Measurements from ENCODE around the gene SPAG6.
"Not testable (repeated sequence)": the region's sequence is repeated elsewhere in the genome, so short reads cannot be mapped to it uniquely, and the experiment has no call there.

SPAG6 gene

GRCh38 chr10:22342421-22342820 lies 2.9 kb upstream of the SPAG6 start:
- DNase-seq, result no peak

GRCh38 chr10:22343731-22344130 lies 1.6 kb upstream of the SPAG6 start:
- DNase-seq, result no peak

DNA sequence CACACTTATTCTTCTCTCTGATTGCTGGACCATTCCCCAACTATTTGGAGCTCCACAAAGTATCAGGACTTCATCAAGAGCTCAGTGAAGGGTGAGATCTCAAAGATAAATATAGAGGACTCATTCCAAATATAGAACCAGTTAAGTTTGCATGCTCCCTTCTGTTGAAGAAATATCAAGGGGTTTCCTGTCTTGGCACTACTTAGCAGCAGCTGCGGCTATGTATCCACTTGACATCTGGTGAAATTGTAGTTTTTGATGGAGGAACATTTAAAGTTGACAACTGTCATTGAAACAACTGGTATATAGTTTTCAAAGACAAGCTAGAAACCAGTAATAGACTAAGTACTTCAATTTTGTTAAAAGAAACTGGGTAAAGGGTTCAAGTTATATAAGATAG lies 1.0 kb upstream of the SPAG6 start:
- DNase-seq, result no peak

- DNase-seq, result no peak
Observed at GRCh38 chr10:22344781-22345300, 455 bp upstream of the SPAG6 start.

- no peak for DNase-seq
Observed at GRCh38 chr10:22346096-22346661, 883 bp downstream of the SPAG6 start.

DNA sequence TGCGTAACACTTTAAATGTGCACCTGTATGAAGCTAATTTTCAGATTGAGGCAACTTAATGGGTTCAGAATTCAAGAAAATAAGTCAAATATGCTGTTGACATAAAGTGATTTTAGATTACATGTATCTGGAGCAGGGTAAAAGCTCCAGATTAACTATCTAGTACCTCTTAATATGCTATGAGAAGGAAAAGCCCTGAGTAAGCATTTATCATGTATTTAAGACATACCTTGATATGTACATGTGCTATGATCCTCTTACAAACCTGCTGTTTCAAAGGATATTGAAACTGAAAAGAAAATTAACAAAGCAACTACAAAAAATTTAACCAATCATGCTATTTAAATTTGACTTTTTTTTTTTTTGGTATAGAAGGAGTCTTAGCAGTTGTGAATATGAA lies 4.5 kb downstream of the SPAG6 start:
- DNase-seq, result no peak

- DNase-seq, result no peak
Observed at GRCh38 chr10:22351131-22351703, 5.9 kb downstream of the SPAG6 start.

- DNase-seq, result no peak
Observed at GRCh38 chr10:22356324-22356873, 11.1 kb downstream of the SPAG6 start.

GRCh38 chr10:22357770-22358169 lies 12.5 kb downstream of the SPAG6 start:
- DNase-seq, result not testable (repeated sequence)

DNA sequence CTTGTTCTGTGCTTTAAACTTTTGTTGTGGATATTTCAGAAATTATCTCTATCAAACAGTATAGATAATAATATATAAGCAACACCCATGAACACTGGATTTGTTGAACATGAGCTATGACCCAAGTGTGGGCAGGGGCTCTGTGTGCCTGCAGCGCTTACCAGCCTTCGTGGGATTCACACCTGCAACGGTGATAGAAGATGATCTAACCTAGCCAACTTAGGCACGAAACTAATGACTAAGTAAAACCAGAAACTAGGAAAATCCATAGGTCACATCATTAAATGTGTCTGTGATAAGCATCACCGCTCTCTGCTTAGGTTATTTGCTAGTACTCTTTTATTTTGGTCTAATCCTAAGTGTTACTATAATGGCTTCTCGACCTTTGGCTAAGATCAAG lies 18.0 kb downstream of the SPAG6 start:
- no peak for DNase-seq

DNA sequence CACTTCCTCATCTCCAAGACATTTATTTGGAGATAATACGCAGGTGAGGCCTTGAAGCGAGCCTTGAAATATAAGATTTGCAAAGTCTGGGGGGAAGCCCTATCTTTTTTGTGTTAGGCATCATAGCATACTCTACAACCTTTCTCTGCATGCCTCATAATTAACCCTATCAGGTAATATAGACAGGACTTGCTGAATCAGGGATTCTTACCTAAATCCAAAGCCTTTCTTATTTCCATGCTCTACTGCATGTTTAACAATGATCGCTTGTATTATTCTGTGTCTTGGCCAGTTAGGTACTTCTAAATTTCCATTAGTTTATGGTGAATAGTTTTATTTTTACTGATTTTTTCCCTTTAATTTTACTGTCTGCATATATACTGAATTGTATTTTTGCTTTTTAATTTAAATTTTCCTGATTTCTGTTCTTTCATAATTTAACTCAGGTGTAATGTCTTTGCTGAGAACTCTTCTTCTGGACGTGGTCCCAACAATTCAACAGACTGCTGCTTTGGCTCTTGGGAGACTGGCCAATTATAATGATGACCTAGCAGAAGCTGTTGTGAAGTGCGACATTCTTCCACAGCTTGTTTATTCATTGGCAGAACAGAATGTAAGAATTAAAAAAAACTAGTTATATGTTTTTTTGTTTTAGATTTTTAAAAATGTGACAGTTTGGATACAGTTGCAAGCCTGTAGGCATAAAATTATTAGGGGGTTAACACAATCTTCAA lies 19.3 kb downstream of the SPAG6 start:
- no peak for DNase-seq

- no peak for DNase-seq
Observed at GRCh38 chr10:22365233-22365632, 19.9 kb downstream of the SPAG6 start.

GRCh38 chr10:22365644-22366434 lies 20.5 kb downstream of the SPAG6 start:
- no peak for DNase-seq

DNA sequence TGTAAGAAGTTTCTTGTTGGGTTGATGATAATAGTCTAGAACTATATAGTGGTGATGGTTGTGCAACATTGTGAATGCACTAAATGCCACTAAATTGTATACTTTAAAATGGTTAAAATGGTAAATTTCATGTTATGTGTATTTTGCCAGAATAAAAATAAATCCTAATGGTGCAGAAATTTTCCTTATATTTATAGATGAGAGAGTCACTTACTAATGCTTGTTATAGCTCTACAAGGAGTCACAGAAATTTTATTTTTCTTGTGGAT lies 21.1 kb downstream of the SPAG6 start:
- DNase-seq, result no peak

DNA sequence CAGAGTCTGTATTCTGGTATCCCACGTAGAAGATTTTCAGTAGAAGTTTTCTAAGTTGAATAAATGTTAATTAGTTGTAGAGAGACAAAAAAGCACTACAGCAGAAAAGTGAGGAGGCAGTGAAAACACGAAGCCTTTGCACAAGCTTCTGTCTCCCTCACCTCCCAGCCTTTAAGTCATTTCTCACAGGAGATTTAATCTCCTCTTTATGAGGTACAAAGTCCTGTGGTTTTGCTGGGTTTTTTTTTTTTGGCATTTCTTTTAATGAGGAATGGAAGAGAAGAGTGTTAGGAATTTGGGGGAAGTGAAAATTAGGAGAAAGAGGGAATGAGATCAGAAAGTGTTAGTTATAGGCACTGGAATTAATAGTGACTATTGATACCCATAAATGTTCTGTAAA lies 21.5 kb downstream of the SPAG6 start:
- DNase-seq, result no peak

DNA sequence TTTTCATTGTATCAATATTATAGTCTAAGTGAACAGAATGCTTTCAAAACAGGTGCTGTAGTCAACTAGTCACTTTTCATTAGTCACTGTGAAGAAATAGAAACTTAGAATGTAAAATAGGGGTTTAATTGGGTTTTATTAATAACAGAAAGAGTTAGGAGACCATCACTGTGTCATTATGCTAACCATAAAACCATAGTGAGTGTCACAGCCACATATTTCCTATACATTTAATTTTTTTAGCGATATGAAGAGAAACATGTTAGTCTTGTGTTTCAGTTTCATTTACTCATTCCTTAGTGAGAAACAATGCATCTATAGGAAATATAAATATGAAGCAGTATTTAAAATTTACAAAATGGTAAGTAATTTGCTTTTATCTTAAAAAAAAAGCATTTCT lies 22.2 kb downstream of the SPAG6 start:
- DNase-seq, result no peak

DNA sequence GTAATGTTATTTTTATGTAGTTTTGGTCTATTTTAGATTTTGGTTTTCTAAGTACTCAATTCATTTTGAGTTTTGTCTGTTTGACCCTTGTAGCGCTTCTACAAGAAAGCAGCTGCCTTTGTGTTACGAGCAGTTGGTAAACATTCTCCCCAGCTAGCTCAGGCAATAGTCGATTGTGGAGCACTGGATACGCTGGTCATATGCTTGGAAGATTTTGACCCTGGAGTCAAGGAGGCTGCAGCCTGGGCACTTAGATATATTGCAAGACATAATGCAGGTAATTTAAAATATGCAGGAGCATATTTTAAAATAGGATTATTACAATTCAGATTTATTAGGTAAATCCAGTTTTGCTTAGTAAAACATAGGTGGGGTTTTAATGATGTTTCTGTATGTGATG lies 23.1 kb downstream of the SPAG6 start:
- no peak for DNase-seq

DNA sequence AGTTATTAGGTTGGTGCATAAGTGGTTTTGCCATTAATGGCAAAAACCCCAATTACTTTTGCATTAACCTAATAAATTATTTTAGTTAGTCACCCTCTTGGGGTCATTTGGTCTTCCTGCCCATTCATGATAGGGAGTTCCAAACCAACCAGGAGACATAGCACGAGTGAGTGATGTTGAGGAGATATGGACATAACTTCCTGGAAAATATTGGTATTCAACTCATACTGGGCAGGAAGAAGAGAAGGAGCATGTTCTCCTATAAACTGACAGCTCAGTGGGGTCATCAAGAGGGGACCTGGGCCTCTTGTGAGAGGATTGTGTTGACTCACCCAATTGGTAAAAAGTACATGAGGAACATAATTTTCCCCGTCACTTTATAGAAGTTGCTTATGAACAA lies 23.7 kb downstream of the SPAG6 start:
- no peak for DNase-seq

DNA sequence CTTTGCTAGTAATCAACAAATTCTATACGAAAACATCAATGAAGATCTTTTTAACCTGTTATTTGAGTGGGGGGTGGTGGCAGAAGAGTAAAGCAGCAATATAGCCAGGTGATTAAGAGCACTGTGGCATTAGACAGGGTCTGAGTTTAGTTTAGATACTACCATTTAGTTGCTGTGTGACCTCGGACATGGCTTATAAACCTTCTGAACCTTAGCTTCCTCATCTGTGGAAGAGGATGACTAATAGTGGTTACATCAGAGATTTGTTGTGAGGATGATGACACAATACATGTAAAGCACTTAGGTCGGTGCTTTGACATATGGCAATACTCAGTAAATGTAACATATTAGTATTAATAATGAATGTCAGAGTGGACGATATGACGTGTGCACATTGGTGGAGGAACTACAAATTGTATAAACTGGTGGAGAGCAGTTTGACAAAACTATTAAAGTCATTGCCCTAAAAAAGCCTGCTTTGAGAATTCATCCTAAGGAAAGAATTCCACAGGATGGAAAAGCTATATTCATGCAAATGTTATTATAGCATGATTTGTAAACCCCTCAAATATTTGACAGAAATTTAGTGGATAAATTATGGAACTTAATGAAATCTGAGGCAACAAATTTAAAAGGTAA lies 24.3 kb downstream of the SPAG6 start:
- DNase-seq, result no peak

- DNase-seq, result no peak
Observed at GRCh38 chr10:22370320-22370719, 25.0 kb downstream of the SPAG6 start.

DNA sequence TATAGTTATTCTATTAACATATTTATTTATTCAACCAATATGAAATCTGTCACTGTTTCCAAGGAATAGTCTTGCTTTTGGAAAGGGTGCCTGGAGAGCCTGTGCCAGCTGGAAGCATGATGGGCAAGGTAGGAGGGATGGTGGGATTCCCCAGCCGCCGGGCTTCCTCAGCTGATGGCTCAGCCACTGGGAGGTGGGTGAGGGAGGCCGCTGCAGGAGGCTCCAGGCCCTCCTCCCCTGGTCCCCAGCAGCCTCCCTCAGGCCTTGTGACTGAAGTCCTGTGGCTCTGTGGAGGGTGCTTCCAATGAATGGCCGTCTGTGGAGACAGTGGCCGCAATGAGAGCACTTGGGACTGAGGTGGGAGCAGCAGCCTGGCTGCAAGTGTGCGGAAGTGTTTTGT lies 27.0 kb downstream of the SPAG6 start:
- DNase-seq, result no peak

DNA sequence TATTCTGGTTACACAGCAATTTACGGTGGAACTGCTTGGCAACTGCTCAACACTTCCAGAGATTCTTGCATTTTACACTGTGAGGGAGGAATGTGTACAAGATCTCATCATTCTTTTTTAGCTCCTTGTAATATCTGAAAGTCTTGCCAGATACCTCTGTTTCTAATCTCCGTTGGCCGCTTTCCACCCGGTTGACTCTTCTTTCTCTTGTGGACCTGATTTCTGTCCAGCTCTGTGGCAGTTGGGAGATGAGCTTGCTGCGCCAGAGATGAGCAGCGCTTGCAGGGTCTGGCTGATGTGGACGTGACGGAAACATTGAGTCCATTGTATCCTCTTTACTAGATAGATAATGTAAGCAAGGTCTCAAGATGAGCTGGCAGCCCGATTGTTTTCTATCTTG lies 27.6 kb downstream of the SPAG6 start:
- DNase-seq, result no peak

DNA sequence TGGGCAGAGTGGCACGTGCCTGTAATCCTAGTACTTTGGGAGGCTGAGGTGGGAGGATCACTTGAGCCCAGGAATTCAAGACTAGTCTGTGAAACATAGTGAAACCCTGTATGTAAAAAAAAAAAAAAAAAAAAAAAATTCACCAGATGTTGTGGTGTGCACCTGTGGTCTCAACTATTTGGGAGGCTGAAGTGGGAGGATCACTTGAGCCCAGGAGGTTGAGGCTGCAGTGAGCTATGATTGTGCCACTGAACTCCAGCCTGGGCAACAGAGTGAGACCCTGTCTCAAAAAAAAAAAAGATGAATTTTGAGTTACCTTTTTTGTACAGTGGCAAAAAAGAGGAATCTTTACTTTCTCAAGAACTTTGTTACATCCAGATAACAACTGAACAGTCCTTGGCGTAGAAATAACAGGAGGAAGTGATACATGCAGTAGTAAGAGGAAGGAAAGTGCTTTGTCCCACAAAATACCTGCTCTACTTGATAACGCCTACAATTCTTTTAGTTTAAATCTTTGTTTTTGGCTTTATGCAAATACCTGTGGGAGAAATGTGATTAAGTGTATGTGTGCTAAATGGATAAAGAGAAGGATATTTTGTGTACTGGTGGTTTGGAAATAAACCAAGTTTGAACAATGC lies 29.3 kb downstream of the SPAG6 start:
- no peak for DNase-seq

Data from left hindlimb (tissue), 1 donor.